IMR-90 (cell line): Measurements from ENCODE around the gene AIP. TPM values are rescaled to one million over a fixed set of nuclear protein-coding genes. Genes with fewer than 3 reads are reported as not detected.

Experiments
- ATAC-seq: fragments of 200-7000 bp; cut with Tn5 transposase; 2 replicates; pipeline ENCODE4 v1.9.1; 2020; ENCODE audit warnings: low read depth, mild to moderate bottlenecking, moderate library complexity
- BruUV-seq: library from RNA; stranded (reverse); fragments of 400-500 nt; replicated peaks from 2 replicates; lab custom pipeline; 2021; lab: Mats Ljungman, UMichigan
- CTCF ChIA-PET: fragments of 300-600 bp; formaldehyde crosslinking; extraction: SDS; loops from one replicate; lab custom pipeline; 2021; ENCODE audit warnings: antibody characterized with exemption; lab: Yijun Ruan, JAX
- POLR2A ChIA-PET: fragments of 300-600 bp; sonication (Branson Sonifier 250); formaldehyde crosslinking; loops from one replicate; lab custom pipeline; 2022; ENCODE audit warnings: antibody characterized with exemption; ENCODE audit not compliant: unreplicated experiment; lab: Charles Lee
- DNase-seq: peaks from one replicate; pipeline ENCODE4 v3.0.0; 2013
- H2AFZ ChIP-seq: replicated peaks from 2 replicates; pipeline ENCODE3; 2013; ENCODE audit warnings: low read length, mild to moderate bottlenecking; ENCODE audit not compliant: poor library complexity
- H2AK5ac ChIP-seq: 2 replicates; pipeline ENCODE4 v1.6.1; 2013; ENCODE audit warnings: low read depth, low read length, inconsistent platforms
- H2AK9ac ChIP-seq: replicated peaks from 2 replicates; pipeline ENCODE3; 2013; ENCODE audit warnings: mild to moderate bottlenecking, low read depth, low read length, moderate library complexity; ENCODE audit not compliant: poor library complexity
- H2BK120ac ChIP-seq: 2 replicates; pipeline ENCODE4 v1.6.1; 2013; ENCODE audit warnings: low read depth, low read length, inconsistent platforms
- H2BK15ac ChIP-seq: 3 replicates; pipeline ENCODE4 v1.6.1; 2013; ENCODE audit warnings: low read depth, low read length, inconsistent platforms
- H2BK20ac ChIP-seq: 2 replicates; pipeline ENCODE4 v1.6.1; 2013; ENCODE audit warnings: low read depth, mild to moderate bottlenecking, inconsistent platforms, low read length, moderate library complexity
- H2BK5ac ChIP-seq: 2 replicates; pipeline ENCODE4 v1.6.1; 2013; ENCODE audit warnings: mild to moderate bottlenecking, low read depth, low read length, inconsistent platforms; ENCODE audit not compliant: poor library complexity, severe bottlenecking
- H3K14ac ChIP-seq: replicated peaks from 2 replicates; pipeline ENCODE4 v1.6.1; 2013; ENCODE audit warnings: low read depth, low read length, inconsistent platforms
- H3K18ac ChIP-seq: 2 replicates; pipeline ENCODE4 v1.6.1; 2013; ENCODE audit warnings: low read depth, low read length, control low read depth
- H3K23ac ChIP-seq: 2 replicates; pipeline ENCODE4 v1.6.1; 2013; ENCODE audit warnings: low read depth, low read length, inconsistent platforms
- H3K27ac ChIP-seq: 2 replicates; pipeline ENCODE4 v1.5.1; 2013; ENCODE audit warnings: mild to moderate bottlenecking, control low read depth, low read length; ENCODE audit not compliant: insufficient read depth
- H3K27me3 ChIP-seq: 2 replicates; pipeline ENCODE4 v1.6.1; 2013; ENCODE audit warnings: low read length; ENCODE audit not compliant: control insufficient read depth, insufficient read depth
- H3K36me3 ChIP-seq: 2 replicates; pipeline ENCODE4 v1.6.1; 2013; ENCODE audit warnings: low read length, mixed read lengths; ENCODE audit not compliant: control insufficient read depth, insufficient read depth
- H3K4ac ChIP-seq: 2 replicates; pipeline ENCODE4 v1.6.1; 2013; ENCODE audit warnings: low read depth, low read length, inconsistent platforms
- H3K4me1 ChIP-seq: 2 replicates; pipeline ENCODE4 v1.6.1; 2013; ENCODE audit warnings: low read length, mixed read lengths; ENCODE audit not compliant: control insufficient read depth, insufficient read depth
- H3K4me2 ChIP-seq: 2 replicates; pipeline ENCODE4 v1.6.1; 2013; ENCODE audit warnings: low read depth, mild to moderate bottlenecking, control low read depth, low read length, moderate library complexity
- H3K4me3 ChIP-seq: 2 replicates; pipeline ENCODE4 v1.5.1; 2013; ENCODE audit warnings: low read depth, mild to moderate bottlenecking, control low read depth, low read length, moderate library complexity; ENCODE audit not compliant: insufficient read depth
- H3K56ac ChIP-seq: 2 replicates; pipeline ENCODE4 v1.6.1; 2013; ENCODE audit warnings: low read length, inconsistent platforms; ENCODE audit not compliant: insufficient read depth; ENCODE audit errors: extremely low read depth
- H3K79me1 ChIP-seq, 2 experiments: 2 replicates each; pipeline ENCODE4 v1.6.1; 2013; ENCODE audit warnings: low read length in 2 of 2, inconsistent platforms in 1 of 2, low read depth in 1 of 2
- H3K9ac ChIP-seq: 2 replicates; pipeline ENCODE4 v1.6.1; 2013; ENCODE audit warnings: low read depth, low read length, control low read depth
- H3K9me1 ChIP-seq: 2 replicates; pipeline ENCODE4 v1.6.1; 2013; ENCODE audit warnings: low read length, inconsistent platforms; ENCODE audit not compliant: insufficient read depth
- H3K9me3 ChIP-seq: 2 replicates; pipeline ENCODE4 v1.6.1; 2013; ENCODE audit warnings: low read length; ENCODE audit not compliant: control insufficient read depth, insufficient read depth
- H4K20me1 ChIP-seq: 2 replicates; pipeline ENCODE4 v1.6.1; 2013; ENCODE audit warnings: low read length, inconsistent platforms; ENCODE audit not compliant: insufficient read depth
- H4K5ac ChIP-seq: 2 replicates; pipeline ENCODE4 v1.6.1; 2013; ENCODE audit warnings: mild to moderate bottlenecking, low read depth, low read length, control low read depth
- H4K8ac ChIP-seq, 2 experiments: 2 replicates each; pipeline ENCODE4 v1.6.1; 2013; ENCODE audit warnings: low read depth in 2 of 2, low read length in 2 of 2, control low read depth in 1 of 2, inconsistent platforms in 1 of 2
- H4K91ac ChIP-seq: 2 replicates; pipeline ENCODE4 v1.6.1; 2013; ENCODE audit warnings: low read depth, low read length, inconsistent platforms; ENCODE audit not compliant: insufficient read depth
- BHLHE40 ChIP-seq: fragments of 150-350 bp; IDR thresholded peaks from 2 replicates; pipeline ENCODE4 v1.6.1; 2016; ENCODE audit warnings: mild to moderate bottlenecking, low read depth, low read length
- CEBPB ChIP-seq: IDR thresholded peaks from 2 replicates; pipeline ENCODE4 v1.6.1; 2012; ENCODE audit warnings: low read depth, low read length, improper control_type of control experiment
- CHD1 ChIP-seq: IDR thresholded peaks from 2 replicates; pipeline ENCODE4 v1.6.1; 2012; ENCODE audit warnings: low read depth, low read length, improper control_type of control experiment
- FOS ChIP-seq: fragments of 150-350 bp; IDR thresholded peaks from 2 replicates; pipeline ENCODE4 v1.6.1; 2016; ENCODE audit warnings: low read depth, low read length
- MAFK ChIP-seq: IDR thresholded peaks from 2 replicates; pipeline ENCODE4 v1.6.1; 2012; ENCODE audit warnings: low read depth, low read length, improper control_type of control experiment
- MXI1 ChIP-seq: IDR thresholded peaks from 2 replicates; pipeline ENCODE4 v1.6.1; 2012; ENCODE audit warnings: low read depth, mild to moderate bottlenecking, low read length, moderate library complexity, borderline replicate concordance
- NFE2L2 ChIP-seq: fragments of 150-350 bp; IDR thresholded peaks from 2 replicates; pipeline ENCODE4 v1.6.1; 2016; ENCODE audit warnings: low read depth, mild to moderate bottlenecking, low read length
- POLR2A ChIP-seq: IDR thresholded peaks from 2 replicates; pipeline ENCODE4 v1.6.1; 2012; ENCODE audit warnings: mild to moderate bottlenecking, low read depth, low read length
- RAD21 ChIP-seq: IDR thresholded peaks from 2 replicates; pipeline ENCODE4 v1.6.1; 2012; ENCODE audit warnings: low read length, improper control_type of control experiment
- RCOR1 ChIP-seq: IDR thresholded peaks from 2 replicates; pipeline ENCODE4 v1.6.1; 2012; ENCODE audit warnings: mild to moderate bottlenecking, low read length, improper control_type of control experiment; ENCODE audit not compliant: insufficient replicate concordance
- RFX5 ChIP-seq: IDR thresholded peaks from 2 replicates; pipeline ENCODE4 v1.8.0; 2012; ENCODE audit warnings: low read depth, mild to moderate bottlenecking, low read length, moderate library complexity
- SMC3 ChIP-seq: fragments of 150-350 bp; IDR thresholded peaks from 2 replicates; pipeline ENCODE4 v1.6.1; 2016; ENCODE audit warnings: low read depth, mild to moderate bottlenecking, antibody characterized with exemption, low read length, moderate library complexity
- WGBS, 2 experiments: methylation state at CpG; one replicate each; pipeline versions ENCODE4 v1.1.5 to v1.1.7; 2013; ENCODE audit warnings: missing lambda C conversion rate in 2 of 2; ENCODE audit not compliant: insufficient read length in 1 of 2; ENCODE audit errors: extremely low coverage in 2 of 2; 5-methylcytosine and 5-hydroxymethylcytosine counted together
- dilution Hi-C: fragments of 300-500 bp; cut with HindIII; formaldehyde crosslinking; loops from one replicate; pipeline ENCODE4 v1.14.3; 2018; ENCODE audit warnings: low sequenced_read_pairs; ENCODE audit not compliant: unreplicated experiment
- in situ Hi-C: fragments of 300-500 bp; cut with MboI; formaldehyde crosslinking; loops from 3 replicates; pipeline ENCODE4 v1.14.3; 2019; ENCODE audit warnings: low sequenced_read_pairs, inconsistent platforms, mixed read lengths
- intact Hi-C: fragments of 100-400 bp; cut with micrococcal nuclease; formaldehyde crosslinking; loops from 2 replicates; pipeline ENCODE4 v1.10.0; 2022
- polyA plus RNA-seq, 3 experiments: library from polyadenylated mRNA; depleted of rRNA; stranded (reverse); fragments of >200 nt; gene quantifications; 2 replicates each; pipeline ENCODE4 v1.2.3, GENCODE V29; 2012; ENCODE audit warnings: low replicate concordance in 1 of 3
- total RNA-seq: library from RNA; depleted of rRNA; stranded (reverse); fragments of >200 nt; gene quantifications from 2 replicates; pipeline ENCODE4 v1.2.3, GENCODE V29; 2012
- TF ChIP-seq, protein P1 (sequence below): fragments of 150-350 bp; IDR thresholded peaks from 2 replicates; pipeline ENCODE4 v1.6.1; 2017; ENCODE audit warnings: mild to moderate bottlenecking, antibody characterized with exemption, low read length, low read depth
- TF ChIP-seq, protein P2 (sequence below): conservative IDR thresholded peaks from 2 replicates; pipeline ENCODE4 v1.5.1; 2012; ENCODE audit warnings: mild to moderate bottlenecking, low read depth, low read length, improper control_type of control experiment

AIP gene
- total and polyA plus RNA-seq, 2 of the 4 experiments (the other 2 are of a cell fraction), result 95.5 to 122 TPM

DNA sequence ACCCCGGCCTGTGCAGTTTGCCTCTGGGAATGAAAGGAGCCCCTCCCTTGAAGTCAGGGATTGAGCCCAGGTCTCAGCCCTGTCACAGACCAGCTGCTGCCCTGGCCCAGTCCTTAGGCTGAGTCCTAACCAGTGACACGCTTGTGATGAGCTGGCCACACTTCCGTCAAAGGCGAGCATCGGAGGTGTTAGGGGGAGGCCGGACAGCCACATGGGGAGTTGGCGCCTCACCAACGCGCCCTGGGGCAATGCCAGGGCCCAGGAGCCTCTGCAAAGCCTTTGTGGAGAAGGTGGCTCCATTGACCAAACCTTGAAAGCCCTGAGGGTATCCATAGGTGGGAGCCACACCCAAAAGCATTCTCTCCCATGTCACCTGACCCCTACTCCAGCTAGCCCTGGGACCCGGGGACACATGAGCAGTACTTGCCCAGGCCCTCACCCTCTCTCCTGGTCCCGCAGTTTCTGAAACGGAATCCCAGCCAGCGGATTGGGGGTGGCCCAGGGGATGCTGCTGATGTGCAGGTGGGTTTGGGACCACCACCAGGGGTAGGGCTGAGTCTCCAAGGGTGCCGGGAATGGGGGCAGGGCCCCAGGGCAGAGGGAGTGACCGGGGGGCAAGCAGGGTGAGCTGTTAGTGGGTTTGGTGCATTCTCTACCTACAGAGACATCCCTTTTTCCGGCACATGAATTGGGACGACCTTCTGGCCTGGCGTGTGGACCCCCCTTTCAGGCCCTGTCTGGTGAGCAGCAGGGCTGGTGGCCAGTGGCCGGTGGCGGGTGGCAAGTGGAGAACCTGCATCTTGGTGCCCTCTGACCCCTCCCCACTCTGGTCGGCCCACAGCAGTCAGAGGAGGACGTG, 49.1 kb upstream of the AIP start (continued):
- no peak for TF ChIP-seq RFX5

DNA sequence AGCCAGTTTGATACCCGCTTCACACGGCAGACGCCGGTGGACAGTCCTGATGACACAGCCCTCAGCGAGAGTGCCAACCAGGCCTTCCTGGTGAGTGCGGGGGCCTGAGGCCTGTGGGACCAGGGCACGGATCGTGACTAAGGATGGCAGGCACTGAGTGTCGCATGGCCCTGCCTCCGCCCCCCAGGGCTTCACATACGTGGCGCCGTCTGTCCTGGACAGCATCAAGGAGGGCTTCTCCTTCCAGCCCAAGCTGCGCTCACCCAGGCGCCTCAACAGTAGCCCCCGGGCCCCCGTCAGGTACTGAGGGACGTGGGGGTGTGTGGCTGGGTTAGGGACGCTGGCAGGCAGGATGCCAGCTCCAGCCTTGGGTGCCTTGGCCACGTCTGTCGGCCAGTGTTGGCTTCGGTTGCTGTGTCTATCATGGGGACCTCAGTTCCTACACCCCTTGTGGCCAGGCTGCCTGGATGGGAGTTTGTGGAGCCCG, 48.4 kb upstream of the AIP start:
- no peak for DNase-seq
- dilution Hi-C loops (no loop called here), intact Hi-C loops (no loop called here), in situ Hi-C loops (no loop called here)
- no peak for ATAC-seq
- Histone ChIP-seq H2BK120ac (no peak overlapping the region), H2AK5ac (no peak overlapping the region), H3K14ac (no peak overlapping the region), H3K9me3 (no peaks in the 10 kb centered on the region), H3K4me3 (no peak overlapping the region), H3K27me3 (no peaks in the 10 kb centered on the region), H4K20me1 (no peaks in the 10 kb centered on the region; the same call in none of the 2 replicates), H4K8ac (no peak overlapping the region), H3K9me1 (peaks cover 1% of the 10 kb centered on the region; the same call in 1 of the 2 replicates), H3K27ac (no peak overlapping the region), H3K4me1 (no peaks in the 10 kb centered on the region), H3K18ac (no peak overlapping the region), H2AFZ (no peak overlapping the region), H2BK15ac (no peak overlapping the region), H3K4me2 (no peak overlapping the region), H4K91ac (no peak overlapping the region), H2BK5ac (no peak overlapping the region), H3K56ac (no peak overlapping the region), H3K4ac (no peak overlapping the region), H3K36me3 (peaks cover 47% of the 10 kb centered on the region), H3K79me1 (peaks cover 2 to 12% of the 10 kb centered on the region in 2 experiments), H2BK20ac (no peak overlapping the region), H4K5ac (no peak overlapping the region), H2AK9ac (peak overlapping the region; percentile 61), H3K9ac (no peak overlapping the region), H3K23ac (no peak overlapping the region)
- 91% methylated on average over 7 of the region's 23 CpGs; no CpG with 5 or more reads in 1 of the 2 experiments for WGBS, 2 experiments
- ChIA-PET CTCF (no interaction called here), POLR2A (no interaction called here)
- no TSS peak for BruUV-seq
- TF ChIP-seq RCOR1 (no peak), BHLHE40 (no peak), CEBPB (no peak), CHD1 (no peak), POLR2A (no peak), MAFK (no peak), NFE2L2 (no peak), RAD21 (no peak), RFX5 (no peak), MXI1 (no peak), SMC3 (no peak), FOS (no peak)
- TF ChIP-seq, protein P1, sequence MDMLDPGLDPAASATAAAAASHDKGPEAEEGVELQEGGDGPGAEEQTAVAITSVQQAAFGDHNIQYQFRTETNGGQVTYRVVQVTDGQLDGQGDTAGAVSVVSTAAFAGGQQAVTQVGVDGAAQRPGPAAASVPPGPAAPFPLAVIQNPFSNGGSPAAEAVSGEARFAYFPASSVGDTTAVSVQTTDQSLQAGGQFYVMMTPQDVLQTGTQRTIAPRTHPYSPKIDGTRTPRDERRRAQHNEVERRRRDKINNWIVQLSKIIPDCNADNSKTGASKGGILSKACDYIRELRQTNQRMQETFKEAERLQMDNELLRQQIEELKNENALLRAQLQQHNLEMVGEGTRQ, result no peak
- TF ChIP-seq, protein P2, sequence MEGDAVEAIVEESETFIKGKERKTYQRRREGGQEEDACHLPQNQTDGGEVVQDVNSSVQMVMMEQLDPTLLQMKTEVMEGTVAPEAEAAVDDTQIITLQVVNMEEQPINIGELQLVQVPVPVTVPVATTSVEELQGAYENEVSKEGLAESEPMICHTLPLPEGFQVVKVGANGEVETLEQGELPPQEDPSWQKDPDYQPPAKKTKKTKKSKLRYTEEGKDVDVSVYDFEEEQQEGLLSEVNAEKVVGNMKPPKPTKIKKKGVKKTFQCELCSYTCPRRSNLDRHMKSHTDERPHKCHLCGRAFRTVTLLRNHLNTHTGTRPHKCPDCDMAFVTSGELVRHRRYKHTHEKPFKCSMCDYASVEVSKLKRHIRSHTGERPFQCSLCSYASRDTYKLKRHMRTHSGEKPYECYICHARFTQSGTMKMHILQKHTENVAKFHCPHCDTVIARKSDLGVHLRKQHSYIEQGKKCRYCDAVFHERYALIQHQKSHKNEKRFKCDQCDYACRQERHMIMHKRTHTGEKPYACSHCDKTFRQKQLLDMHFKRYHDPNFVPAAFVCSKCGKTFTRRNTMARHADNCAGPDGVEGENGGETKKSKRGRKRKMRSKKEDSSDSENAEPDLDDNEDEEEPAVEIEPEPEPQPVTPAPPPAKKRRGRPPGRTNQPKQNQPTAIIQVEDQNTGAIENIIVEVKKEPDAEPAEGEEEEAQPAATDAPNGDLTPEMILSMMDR, result no peak
